HG02852 (cell line): ENCODE results near the gene CAPN2.
"Not testable (repeated sequence)": the region's sequence is repeated elsewhere in the genome, so short reads cannot be mapped to it uniquely, and the experiment has no call there.

Source experiments
- ATAC-seq: cut with Tn5 transposase; IDR thresholded peaks from one replicate; pipeline ENCODE4 v1.9.1; 2021; ENCODE audit warnings: mild to moderate bottlenecking, moderate library complexity; ENCODE audit not compliant: unreplicated experiment

Gene CAPN2

DNA sequence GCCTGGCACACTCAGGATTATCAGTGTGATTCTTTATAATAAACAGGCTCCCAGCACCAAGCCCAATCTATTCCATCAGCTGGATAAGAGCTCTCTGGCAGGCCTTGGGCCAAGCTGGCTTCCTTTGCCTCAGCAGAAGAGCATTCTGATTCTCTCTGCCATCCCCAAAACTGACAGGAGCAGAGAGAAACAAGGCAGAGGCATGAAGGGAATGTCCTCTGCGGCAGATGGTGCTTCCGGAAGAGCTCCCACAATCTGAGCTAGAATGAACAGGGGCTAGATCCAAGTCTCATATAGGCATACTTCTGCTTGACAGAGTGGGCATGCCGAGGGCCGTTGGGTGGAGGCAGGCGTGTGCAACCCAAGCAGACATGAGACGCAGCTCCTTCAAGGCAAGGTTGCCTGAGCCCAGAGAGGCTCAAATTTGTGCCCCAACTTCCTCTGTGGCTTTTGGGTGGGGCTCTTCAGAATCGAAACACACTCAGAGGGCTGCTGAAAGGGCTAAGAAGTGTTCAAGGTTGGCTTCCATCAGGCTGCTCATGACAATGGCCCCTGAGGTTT is 4.0 kb downstream of the CAPN2 start:
- peak; percentile 40 for ATAC-seq

DNA sequence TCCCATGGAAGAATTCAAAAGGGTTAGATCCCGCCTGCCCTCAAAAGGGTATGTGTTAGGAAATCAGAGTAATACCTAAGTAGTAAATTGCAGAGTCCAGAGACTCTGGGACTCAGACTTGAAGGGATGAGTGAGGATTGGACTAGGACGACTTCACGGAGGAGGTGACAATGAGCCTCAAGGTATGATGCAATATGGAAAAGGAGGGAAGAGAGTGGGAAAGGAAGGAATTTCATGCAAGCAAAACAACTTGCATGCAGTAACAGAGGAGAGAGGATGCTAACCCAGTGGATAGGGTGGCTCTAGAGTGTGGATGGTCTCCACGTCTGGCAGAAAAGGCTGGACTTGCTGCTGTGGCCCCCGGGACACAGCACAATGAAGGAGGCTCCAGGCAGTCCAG is 4.8 kb downstream of the CAPN2 start:
- no peak for ATAC-seq

DNA sequence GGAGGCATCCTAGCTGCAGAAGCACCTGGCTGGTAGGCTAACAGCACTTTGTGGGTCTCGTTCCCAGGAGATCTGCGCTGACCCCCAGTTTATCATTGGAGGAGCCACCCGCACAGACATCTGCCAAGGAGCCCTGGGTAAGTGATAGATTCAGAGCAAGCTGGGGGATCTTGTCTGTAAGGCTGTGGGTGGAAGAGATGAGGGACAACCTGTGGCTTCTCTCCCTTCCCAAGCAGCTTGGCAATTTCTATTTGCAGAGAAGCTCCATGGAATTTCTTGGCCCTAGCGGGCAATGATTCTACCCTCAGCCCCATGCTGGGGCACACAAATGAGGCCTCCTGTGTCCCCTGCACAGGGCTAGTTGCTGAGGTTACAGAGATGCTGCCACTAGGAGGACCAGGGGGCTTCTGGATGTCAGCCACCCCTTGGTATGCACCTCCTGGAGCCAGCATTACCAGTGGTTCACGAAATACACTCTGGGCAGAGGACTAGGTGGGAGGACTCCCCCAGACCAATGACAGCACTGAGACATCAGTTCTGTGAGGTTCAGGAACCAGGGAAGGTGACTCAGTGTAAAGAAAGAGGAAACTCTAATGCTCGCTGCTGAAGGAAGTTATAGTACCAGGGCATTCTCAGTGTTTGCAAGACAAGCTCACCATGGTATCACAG is 5.5 kb downstream of the CAPN2 start:
- ATAC-seq: no peak

DNA sequence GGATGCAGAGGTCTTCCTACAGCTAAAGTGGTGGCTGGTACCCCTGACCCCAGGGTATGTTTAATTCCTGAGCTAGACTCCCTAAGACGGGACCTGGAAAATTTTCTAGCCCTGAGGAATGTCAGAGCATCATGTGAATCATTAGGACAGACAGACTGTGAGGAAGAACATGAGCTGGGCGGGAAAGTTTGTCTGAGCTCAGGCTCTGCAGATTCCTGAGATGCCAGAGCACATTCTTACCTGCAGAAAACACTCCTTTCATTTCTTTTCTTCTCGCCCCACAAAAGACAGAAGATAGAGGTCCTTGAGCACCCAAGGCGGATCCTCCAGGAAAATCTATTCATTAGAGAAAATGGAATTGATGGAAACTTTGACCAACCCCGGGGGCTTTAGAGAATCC is 6.5 kb downstream of the CAPN2 start:
- no peak for ATAC-seq

DNA sequence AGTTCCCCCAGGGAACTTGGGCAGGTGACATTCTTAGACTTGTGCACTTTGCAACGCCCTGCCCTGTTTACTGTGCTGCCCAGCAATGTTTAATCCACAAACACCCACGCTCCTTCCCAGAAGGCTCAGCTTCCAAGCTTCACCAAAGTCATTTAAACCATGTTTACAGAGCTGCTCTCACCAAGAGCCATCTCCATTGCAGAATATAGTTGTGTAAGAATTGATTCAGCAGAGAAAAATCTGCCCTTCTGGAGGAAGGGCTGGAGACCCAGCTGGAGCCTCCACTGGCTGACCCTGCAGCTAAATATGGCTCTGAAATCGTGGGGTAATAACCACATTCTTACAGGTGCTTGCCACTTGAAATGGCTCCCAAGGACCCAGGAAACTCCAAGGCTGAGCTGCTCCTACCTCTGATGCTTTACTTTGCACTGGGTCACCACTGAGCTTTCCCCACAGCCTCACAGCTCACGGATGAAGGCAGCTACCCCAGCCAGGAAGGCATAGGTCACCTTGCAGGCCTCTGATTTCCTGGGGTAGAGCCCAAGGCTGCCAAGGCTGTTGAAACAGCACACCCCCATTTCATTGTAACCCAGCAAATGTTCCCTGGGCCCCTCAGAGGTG is 8.7 kb downstream of the CAPN2 start:
- no peak for ATAC-seq

DNA sequence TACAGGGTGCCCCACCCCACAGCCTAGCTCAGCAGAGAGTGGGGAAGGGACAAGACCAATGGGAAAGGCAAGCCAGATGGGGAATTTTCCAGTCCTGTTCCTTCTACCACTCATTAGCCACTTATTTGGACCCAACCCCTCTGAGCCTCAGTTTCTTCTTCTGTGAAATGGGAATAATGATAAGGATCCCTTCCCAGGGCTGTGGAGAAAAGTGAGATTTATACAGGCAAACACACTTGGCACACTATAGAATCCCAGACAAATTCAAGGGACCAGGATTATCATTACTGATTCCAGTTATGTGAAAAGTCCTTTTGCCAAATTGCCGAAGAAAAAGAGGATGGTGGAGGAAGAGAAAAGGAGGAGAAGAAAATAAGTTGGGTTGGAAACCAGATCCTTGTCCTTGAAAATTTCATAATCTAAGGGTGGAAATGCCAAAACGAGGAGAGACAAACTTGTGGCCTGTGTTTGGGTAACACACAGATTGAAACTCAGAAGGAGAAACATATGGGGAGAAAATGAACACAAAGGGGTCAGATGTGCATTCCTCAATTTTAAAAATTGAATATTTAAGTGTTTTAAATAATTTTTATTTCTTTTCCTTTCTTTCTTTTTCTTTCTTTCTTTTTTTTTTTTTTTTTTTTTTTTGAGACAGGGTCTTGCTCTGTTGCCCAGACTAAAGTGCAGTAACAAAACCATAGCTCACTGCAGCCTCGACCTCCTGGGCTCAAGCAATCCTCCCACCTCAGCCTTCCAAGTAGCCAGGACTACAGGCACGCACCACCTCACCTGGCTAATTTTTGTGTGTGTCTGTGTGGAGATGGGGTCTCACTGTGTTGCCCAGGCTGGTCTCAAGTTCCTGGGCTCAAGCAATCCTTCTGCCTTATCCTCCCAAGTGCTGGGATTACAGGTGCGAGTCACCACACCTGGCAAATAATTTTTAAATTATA is 9.6 kb downstream of the CAPN2 start:
- ATAC-seq: no peak

DNA sequence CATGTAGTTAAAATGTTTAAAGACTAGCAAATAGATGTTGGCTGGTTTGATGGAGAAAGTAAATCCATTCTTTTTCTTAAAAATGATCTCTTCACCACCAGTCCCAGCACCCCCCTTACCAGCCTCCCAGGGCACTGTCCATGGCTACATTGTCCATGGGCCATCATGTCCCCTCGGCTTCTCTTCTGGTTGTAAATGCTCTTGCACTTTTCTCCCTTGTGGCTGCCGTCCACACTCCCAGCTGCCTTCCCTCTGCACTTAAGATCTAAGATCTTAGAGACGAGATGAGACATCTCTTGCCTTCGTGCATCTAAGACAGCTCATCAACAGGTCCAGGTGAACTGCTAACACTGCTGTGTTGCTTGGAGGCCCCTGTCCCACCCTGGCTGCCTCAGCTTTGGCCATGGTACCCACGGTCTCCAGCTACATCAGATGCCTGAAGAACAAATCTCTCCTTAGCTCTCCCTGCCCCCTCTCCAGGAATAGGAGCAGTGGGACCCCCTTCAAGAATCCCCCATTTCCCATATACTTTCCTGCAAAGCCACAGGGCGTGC is 11.1 kb downstream of the CAPN2 start:
- no peak for ATAC-seq

DNA sequence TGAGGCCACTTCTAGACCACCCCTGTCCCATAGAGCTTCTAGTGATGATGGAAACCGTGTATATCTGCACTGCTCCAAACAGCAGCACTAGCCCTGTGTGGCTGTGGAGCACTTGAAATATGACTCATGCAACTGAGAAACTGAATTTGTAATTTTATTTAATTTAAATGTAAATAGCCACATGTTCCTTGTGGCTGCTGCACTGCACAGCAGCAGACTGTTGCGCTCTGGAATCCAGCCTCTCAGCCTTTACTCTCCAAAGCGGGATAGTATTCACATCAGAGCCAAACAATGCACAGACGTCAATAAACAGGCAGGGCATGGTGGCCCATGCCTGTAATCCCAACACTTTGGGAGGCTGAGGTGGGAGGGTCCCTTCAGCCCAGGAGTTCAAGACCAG is 12.0 kb downstream of the CAPN2 start:
- no peak for ATAC-seq

DNA sequence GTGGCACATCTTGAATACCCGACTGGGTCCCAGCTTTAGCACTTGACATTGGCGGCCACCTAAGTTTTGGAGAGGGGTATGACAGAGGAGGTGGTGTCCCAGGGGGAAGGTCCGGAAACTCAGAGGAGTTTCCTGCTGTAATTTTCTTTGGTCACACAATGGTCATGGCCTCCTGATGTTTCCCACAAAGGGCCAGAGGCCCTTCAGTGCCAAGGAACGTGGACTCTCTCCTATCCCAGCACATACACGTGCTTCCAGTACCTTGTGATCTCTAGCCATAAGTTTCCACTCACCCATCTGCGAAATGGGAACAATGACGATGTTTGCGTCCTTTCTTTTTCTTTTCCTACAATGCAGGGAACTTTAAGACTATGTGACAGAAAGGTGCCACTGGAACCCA is 13.2 kb downstream of the CAPN2 start:
- no peak for ATAC-seq

DNA sequence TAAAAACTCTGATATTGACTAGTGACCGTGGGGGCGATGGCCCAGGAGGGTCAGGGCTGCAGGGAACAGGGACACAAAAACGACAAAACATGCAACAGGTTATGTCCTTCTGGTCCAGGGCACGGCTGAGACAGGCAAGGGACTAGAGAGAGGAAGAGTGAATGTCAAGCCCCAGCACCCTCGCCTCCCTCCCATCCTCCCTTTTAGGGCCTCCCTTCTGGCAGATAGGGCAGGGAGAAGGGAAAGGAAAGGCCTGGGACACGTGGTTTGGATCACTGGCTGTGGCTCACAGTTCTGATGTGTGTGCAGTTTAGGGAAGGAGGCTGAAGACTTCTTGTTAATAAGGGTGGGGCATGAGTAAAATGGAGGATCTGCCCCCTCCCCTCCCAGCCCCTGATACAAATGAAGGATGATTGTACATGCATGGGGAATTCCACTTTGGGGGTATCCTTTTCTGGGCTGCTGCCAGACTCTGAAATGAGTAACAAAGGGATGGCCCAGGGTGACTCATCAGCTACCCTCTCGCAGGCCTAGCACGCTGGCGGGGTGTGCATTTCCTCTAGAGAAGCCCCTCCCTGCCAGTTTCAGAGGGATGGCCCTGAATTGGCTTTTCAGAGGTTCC is 14.2 kb downstream of the CAPN2 start:
- ATAC-seq: peak; percentile 92

DNA sequence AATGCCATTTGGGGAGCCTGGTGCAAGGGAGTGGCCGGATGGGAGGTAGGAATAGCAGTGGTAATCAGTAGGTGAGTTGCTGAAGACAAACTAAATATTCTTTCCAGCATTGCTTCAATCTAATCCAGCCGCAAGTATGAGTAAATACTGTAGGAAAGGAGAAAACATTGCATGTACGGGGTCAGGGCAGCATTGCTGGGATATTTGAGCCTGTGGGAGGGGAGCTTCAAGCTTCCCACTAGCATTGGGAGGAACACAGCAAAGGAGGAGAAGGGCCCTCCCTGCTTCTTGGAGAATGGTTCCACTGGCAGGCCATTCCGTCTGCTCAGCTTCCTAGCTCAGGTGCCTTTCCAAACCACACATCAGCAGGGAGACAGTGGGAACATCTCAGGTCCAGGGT is 15.2 kb downstream of the CAPN2 start:
- ATAC-seq: no peak

DNA sequence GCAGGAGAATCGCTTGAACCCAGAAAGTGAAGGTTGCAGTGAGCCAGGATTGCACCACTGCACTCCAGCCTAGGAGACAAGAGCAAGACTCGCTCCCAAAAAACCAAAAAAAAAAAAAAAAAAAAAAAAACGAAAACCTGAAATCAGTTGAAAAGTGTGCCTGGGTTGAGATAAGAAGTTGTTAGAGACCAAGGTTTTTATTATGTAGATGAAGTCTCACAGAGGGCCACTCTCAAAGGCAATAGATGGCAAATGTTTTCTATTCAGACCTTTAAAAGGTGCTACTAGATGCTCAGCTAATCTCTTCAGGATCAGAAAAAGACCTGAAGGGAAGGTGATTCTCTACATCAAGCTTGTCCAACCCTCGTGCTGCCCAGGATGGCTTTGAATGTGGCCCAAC is 17.6 kb downstream of the CAPN2 start:
- no peak for ATAC-seq

DNA sequence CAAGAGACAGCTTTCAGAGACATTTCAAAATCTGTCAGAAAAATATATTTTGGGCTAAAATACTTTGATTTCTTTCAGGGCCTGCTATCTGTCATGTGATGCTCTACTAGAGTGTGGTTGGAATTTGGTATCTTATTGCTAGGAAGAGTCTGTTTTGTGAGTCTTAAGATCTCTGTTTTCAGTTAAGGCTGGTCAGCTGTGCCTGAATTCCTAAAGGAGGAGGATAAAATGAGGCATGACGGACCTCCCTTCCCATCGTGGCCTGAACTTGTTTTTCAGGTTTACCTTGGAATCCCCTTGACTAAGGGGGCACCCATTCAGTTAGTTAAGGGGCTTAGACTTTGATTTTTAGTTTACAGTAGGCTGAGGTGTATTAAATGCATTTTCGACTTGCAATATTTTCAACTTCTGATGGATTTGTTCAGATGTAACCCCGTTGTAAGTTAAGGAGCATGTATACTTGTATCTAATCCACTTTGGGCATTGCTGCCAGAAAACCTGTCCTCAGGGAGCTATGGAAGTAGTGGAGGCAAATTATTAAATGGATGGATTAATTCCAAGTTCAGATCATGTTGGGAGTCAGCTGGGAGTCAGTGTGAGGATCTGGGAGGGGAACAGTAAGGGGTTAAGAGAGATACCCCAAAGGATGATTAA is 18.3 kb downstream of the CAPN2 start:
- no peak for ATAC-seq

DNA sequence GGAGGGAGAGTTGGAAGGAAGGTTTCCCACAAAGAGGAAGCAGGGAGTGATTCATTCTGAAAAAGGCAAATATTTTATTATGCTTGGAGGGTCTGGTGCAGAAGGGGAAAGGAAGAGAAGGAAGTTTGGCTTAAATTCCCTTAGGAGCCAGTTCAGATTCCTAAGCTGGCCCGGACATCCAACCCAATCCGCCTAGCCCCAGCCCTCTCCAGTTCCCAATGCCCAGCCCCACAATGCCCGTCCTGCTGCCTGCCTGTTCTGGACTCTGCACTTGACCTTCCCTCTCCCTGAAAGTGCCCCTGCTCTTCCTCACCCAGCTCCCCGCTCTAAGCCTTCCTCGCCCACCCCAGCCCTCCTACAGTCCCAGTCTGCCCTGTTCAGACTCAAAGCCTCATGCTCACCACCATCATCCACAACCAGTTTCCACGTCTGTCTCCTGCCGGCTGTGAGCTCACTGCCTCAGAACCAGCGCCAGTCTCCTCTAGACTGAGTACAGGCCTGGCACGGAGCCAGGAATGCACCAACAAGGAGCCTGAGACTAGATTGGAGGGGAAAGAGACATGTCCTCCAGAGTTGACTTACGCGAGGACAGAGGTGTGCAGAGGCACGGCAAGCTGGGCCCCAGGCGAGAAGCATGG is 18.9 kb downstream of the CAPN2 start:
- ATAC-seq: no peak

DNA sequence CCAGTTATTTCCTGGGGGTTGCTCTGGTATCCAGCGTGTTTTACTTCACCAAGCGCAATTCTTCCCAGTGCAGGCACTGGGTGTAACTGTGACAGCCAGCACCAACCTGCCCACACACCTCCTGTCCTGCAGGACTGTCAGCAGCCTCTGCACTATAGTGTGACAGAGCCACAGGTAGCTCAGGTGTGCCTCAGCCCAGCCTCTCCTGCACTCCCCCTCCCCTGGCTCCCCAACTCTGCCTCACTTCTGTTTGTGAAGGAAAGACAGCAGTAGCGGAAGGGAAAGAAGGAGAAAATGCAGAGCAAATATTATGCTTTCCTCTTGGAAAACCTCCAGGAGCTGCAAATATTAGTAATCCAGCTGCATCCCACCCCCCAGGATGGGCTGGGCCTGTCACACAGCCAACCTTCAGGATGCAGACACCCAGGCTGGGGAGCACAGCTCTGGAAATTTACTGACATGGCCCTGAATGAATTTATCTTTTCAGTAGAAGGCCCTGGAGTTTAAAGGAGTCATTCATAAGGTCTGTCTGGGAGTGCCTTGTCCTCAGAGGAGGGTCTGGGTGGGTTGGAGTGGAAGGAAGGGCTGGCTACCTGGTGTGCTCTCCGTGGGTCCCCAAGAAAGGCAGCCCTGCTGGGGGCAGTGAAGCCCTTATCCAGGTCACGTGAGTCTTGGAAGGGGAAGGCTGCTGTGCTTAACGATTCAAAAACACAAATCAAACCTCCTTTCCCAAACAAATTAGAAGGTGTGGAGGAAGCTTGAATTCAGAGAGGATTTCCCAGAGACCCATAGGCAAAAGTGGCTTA is 20.9 kb downstream of the CAPN2 start:
- ATAC-seq: no peak

DNA sequence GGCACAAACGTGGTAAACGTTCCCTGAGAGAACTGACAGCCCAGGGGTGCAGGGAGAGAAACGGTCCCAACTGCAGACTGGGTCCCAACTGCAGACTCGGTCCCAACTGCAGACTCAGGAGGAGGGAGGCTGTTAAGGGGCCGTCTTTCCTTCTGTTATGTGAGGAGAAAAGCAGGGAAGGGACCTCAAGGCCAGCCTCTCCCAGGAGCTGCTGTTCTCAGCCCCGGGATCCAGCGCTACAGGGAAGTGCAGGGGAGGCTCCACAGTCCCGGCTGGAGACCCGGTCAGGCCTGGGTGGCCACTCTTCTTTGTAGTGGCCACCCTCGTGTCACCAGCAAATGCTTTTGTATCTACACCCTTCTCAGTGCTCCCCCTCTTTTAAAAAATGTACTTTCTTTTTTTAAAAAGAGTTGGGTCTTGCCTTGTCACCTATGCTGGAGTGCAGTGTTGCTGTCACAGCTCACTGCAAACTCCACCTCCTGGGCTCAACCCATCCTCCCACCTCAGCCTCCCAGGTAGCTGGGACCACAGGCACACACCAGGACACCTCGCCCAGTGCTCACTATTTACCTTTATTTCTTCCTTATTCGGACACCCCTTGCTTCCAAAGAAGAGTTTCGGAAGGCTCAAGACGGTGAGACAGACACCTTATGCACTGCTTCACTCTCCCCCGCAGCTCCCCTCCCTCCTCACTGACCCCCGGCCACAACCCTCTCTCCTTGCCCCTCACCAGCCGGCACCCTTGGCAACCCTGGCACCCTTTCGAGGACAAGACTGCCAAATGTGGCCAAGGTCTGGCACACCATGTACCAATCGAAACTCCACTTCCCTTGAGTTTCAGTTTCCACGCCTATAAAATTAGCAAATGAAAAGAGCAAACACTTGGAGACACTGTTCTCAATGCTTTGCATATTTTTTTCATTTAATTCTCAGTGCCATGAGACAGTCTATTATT is 21.8 kb downstream of the CAPN2 start:
- no peak for ATAC-seq

DNA sequence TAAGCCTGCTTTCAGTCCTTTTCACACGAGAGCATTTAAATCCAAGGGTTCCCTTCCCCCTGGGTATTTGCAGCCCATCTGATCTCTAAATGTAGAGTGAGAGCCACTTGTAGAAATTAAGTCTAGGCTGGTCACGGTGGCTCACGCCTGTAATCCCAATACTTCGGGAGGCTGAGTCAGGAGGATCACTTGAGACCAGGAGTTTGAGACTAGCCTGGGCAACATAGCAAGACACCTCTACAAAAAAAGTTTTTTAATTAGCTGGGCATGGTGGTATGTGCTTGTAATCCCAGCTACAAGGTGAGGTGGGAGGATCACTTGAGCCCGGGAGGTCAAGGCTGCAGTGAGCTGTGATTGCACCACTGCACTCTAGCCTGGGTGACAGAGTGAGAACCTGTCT is 24.3 kb downstream of the CAPN2 start:
- ATAC-seq: not testable (repeated sequence)

DNA sequence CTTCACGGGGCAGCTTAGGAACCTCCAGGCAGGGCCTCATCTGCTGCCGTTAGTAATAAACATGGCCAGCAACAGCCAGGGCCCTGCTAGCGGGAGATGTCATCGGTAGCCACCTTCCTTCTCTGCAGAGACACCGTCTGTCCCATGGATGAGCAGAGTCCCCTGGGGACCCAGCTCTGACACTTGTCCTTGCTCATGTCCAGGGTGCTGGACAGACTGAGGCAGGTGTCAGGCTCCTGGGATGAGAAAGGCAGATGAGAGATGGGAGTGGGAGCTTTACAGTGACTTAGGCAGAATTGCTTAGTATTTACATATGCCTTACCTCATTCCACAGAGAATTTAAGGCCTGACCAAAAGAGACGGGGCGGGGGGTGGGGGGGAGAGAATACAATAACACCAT is 25.0 kb downstream of the CAPN2 start:
- ATAC-seq: no peak
